ENCODE results near the gene TOMM70.

DNA sequence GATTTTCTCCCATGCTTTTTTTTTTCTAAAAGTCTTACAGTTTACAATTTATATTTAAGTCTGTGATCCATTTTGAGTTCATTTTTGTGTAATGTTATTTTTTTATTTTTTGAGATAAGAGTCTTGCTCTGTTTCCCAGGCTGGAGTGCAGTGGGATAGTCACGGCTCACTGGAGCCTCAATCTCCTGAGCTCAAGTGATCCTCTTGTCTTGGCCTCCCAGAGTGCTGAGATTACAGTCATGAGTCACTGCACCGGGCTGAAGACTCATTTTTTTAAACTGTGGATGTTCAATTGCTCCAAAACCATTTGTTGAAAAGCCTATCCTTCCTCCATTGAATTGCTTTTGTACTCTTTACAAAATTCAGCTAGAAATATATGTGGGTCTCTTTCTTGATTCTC is 20.0 kb upstream of the TOMM70 start:
- no peak for TF ChIP-seq POLR2A (IDR thresholded peaks at IDR 0.05; ENCODE audit: low read depth, low read length)
- no peak for TF ChIP-seq RAD21 (IDR thresholded peaks at IDR 0.05; ENCODE audit: low read length)

All from IMR-90 (cell line).